Measurements from ENCODE around the gene RAI1. TPM values are rescaled to one million over a fixed set of nuclear protein-coding genes. Genes with fewer than 3 reads are reported as not detected.

The RAI1 gene
- total and polyA plus RNA-seq, 10 of the 15 experiments (the other 5 are each of a cell fraction or from before 2014, with no cell fraction given) = 0.66 to 37.7 (median 6.0) TPM

DNA sequence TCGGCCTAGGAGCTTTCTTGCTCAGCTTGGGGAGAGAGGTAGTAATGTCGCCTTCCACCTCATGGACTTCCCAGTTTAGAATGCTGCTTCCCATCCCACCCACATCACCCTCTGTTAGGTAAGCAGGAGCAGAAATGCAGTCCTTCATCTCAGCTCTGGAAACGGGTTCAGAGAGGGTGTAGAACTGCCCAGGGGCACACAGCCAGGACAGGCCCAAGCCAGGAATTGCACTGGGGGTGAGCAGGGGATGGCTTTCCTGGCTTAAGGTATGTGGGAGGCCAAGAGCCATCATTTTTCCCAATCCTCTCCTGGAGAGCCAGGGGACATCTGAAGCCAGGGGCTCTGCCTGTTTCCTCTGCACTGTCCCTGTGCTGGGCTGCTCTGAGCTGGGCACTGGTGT lies 33.6 kb downstream of the RAI1 start:
- FAIRE-seq (no peak), DNase-seq (ENCODE audit: low read depth, low spot score) (no peak), ATAC-seq (no peak)
- TF ChIP-seq SMC3 (IDR thresholded peaks at IDR 0.05; ENCODE audit: borderline replicate concordance, low read length) = no peak
- no peak for TF ChIP-seq RAD51 (IDR thresholded peaks at IDR 0.05)
- no peak for TF ChIP-seq NBN (IDR thresholded peaks at IDR 0.05)
- TF ChIP-seq JUNB (IDR thresholded peaks at IDR 0.05) = no peak
- no peak for TF ChIP-seq ZNF274 (IDR thresholded peaks at IDR 0.05; ENCODE audit: insufficient read depth, insufficient read length)
- TF ChIP-seq CEBPB (IDR thresholded peaks at IDR 0.05; ENCODE audit: borderline replicate concordance in 1 of 2, low read depth in 2 of 2, low read length in 2 of 2) = no peak
- no peak for TF ChIP-seq EED (IDR thresholded peaks at IDR 0.05; ENCODE audit: low read depth)
- no peak for TF ChIP-seq TCF12 (IDR thresholded peaks at IDR 0.05; ENCODE audit: low read depth, low read length)
- no peak for TF ChIP-seq GABPA (IDR thresholded peaks at IDR 0.05; ENCODE audit: low read depth)
- TF ChIP-seq NRF1 (conservative IDR thresholded peaks at IDR 0.05; ENCODE audit: low read depth, low read length) = no peak
- TF ChIP-seq PAX8 (IDR thresholded peaks at IDR 0.05) = no peak
- TF ChIP-seq HCFC1 (IDR thresholded peaks at IDR 0.05; ENCODE audit: low read length) = no peak
- TF ChIP-seq TBL1XR1 (IDR thresholded peaks at IDR 0.05; ENCODE audit: low read depth, low read length) = no peak
- no peak for TF ChIP-seq RCOR1 (conservative IDR thresholded peaks at IDR 0.05; ENCODE audit: low read depth, low read length)
- H3K4me2 ChIP-seq (ENCODE audit: control insufficient read depth, insufficient read depth) = no peak overlapping the region
- H3K79me2 ChIP-seq (ENCODE audit: control insufficient read depth, insufficient read depth, low read length) = peaks cover 21% of the 10 kb centered on the region
- no peaks in the 10 kb centered on the region; the same call in 1 of the 2 replicates for H4K20me1 ChIP-seq (ENCODE audit: control insufficient read depth, insufficient read depth)
- no peak overlapping the region for H3K27ac ChIP-seq (ENCODE audit: control insufficient read depth, insufficient read depth)
- 94% methylated on average over 3 of the region's 3 CpGs for WGBS (ENCODE audit: insufficient coverage, insufficient replicate concordance, low lambda C conversion rate, missing lambda C conversion rate)
- POLR2A ChIA-PET = interaction anchor here (0.5 kb wide), 1 partner anchor 9 kb away, joined by 3 read pairs; no protein-coding TSS in a partner anchor
- no peak overlapping the region for H3K4me3 ChIP-seq
- SMC1A ChIA-PET (ENCODE audit: uncharacterized antibody, unreplicated experiment) = interaction anchor here (0.8 to 1.6 kb wide), 2 partner anchors 20 to 33 kb away, joined by 3 read pairs; no protein-coding TSS in a partner anchor
- in situ Hi-C loops (cut with MboI) = no loop called here
- no peaks in the 10 kb centered on the region for H3K9me3 ChIP-seq (replicated peaks; ENCODE audit: control insufficient read depth, insufficient read depth, low read length)
- no peaks in the 10 kb centered on the region for H3K27me3 ChIP-seq (replicated peaks in 1 of 2; ENCODE audit: control insufficient read depth in 2 of 2, insufficient read depth in 2 of 2, low read length in 1 of 2)
- intact Hi-C loops (cut with micrococcal nuclease; ENCODE audit: unreplicated experiment) = no loop called here
- peaks cover 0 to 2% of the 10 kb centered on the region in 2 experiments; a peak in 3 of 4 replicates for H3K36me3 ChIP-seq (ENCODE audit: control insufficient read depth in 2 of 2, insufficient read depth in 2 of 2, low read length in 1 of 2)
- no peak overlapping the region for H3K9ac ChIP-seq (ENCODE audit: control insufficient read depth, insufficient read depth, low read length)
- RAD21 ChIA-PET (ENCODE audit: unreplicated experiment) = interaction anchor here (0.5 to 1.1 kb wide), 2 partner anchors 8 to 33 kb away, joined by 3 read pairs; no protein-coding TSS in a partner anchor
- CTCF ChIA-PET = interaction anchor here (1.7 kb wide), 1 partner anchor 21 kb away, joined by 4 read pairs; no protein-coding TSS in a partner anchor
- H3K4me1 ChIP-seq (ENCODE audit: control insufficient read depth, insufficient read depth, low read length) = peaks cover 40% of the 10 kb centered on the region
- no peak overlapping the region for H2AFZ ChIP-seq (ENCODE audit: control insufficient read depth, low read depth, low read length)
- BruUV-seq (replicated peaks) = no TSS peak
